PC-9 (cell line): ENCODE measurements around the gene TRMT61B.

Experiments used
- CTCF ChIP-seq: fragments of 200-600 bp; sonication (generic); conservative IDR thresholded peaks from 2 replicates; pipeline ENCODE4 v1.6.1; 2017; ENCODE audit warnings: mixed run types, antibody characterized with exemption, mild to moderate bottlenecking, moderate library complexity
- EZH2 ChIP-seq: fragments of 200-600 bp; sonication (generic); IDR thresholded peaks from 2 replicates; pipeline ENCODE4 v1.8.0; 2017; ENCODE audit warnings: antibody characterized with exemption, low read depth

- no peak for TF ChIP-seq CTCF
- TF ChIP-seq EZH2 = no peak
Measured at GRCh38 chr2:28906821-28907220, 36.7 kb upstream of the TRMT61B start.
